HG02759 (cell line): ENCODE results near the gene CCDC187.
"Not testable (repeated sequence)": the region's sequence is repeated elsewhere in the genome, so short reads cannot be mapped to it uniquely, and the experiment has no call there.

Experiments used
- ATAC-seq: cut with Tn5 transposase; IDR thresholded peaks from one replicate; pipeline ENCODE4 v1.9.1; 2021; ENCODE audit warnings: mild to moderate bottlenecking, moderate library complexity; ENCODE audit not compliant: unreplicated experiment

CCDC187 gene

DNA sequence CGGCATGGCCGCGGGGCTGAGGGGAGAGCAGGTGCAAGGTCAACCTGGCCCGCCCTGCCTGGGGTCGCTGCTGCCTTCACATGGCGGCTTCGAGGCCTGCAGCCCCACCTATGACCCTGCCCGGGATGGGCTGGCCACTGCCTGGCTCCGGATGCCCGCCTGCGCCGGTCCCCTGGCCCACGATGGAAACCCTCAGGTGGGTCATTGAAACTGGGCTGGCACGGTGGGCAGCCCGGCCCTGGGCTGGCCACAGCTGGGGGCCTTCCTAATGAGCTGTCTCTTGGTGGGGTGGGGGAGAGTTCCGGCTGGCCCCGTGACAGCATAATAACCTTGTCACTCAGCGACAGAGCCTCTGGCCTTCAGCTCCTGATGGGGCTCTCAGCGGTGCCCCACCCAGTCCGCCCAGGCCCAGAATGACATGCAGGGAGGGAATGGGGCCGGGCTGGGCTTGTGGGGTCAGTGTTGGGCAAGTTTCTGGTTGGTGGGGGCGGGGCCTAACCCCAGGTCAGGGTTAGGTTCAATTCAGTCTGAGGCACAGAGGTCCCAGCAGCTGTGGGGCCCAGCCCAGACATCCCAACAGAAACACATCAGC, at the start of gene CCDC187:
TSS of gene CCDC187 (minus strand) at position 270 of the 592 bp plus-strand sequence. CDS start at position 6, 264 bp downstream.
- ATAC-seq = no peak

DNA sequence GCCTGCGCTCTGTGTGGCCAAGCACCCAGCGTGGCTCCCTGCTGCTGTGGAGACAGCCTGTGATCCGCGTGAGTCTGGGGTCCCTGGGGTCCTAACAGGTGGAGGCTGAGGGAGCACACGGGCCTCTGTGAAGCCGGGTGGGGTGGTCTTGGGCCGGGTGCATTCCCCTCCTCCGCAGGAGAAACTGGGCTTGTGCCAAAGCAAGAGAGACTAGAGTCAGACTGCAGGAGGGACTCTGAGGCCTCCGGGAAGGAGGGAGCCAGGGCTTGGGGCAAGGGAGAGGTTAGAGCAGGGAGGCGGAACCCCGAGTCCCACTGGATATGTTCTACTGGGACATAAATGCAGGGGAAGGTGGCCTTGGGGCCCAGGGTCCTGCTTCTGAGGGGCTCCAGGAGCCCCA, 49.2 kb upstream of the CCDC187 start:
- ATAC-seq = no peak

DNA sequence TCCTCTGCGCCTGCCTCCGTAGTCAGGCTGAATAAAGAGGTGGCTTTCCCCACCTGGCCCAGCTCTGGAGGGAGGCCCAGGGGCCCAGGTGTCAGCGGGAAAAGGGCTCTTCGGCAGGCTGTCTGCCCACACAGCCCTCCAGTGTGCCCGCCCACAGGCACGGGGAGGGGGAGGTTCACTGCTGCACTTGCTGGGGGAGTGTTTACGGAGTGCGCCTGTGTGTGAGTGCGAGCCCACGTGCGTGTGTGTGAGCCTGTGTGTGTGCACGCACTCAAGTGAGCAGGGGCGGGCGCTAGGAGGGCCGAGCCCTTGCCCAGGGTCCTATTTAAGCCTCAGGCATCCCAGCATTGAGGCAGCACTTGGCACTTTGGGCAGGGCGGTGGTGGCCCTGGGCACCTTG, 48.8 kb upstream of the CCDC187 start:
- ATAC-seq = no peak

DNA sequence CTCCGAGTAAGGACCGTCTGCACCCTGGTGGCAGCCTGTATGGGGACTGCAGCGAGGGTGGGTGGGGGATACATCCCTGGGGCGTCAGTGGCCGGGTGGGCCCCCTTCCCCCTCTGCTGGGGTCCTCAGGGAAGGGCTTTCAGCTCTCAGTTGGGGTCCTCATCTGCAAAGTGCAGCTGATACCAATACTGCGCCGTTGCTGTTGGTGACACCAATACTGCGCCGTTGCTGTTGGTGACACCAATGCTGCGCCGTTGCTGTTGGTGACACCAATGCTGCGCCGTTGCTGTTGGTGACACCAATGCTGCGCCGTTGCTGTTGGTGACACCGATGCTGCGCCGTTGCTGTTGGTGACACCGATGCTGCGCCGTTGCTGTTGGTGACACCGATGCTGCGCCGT, 48.0 kb upstream of the CCDC187 start:
- ATAC-seq = not testable (repeated sequence)

DNA sequence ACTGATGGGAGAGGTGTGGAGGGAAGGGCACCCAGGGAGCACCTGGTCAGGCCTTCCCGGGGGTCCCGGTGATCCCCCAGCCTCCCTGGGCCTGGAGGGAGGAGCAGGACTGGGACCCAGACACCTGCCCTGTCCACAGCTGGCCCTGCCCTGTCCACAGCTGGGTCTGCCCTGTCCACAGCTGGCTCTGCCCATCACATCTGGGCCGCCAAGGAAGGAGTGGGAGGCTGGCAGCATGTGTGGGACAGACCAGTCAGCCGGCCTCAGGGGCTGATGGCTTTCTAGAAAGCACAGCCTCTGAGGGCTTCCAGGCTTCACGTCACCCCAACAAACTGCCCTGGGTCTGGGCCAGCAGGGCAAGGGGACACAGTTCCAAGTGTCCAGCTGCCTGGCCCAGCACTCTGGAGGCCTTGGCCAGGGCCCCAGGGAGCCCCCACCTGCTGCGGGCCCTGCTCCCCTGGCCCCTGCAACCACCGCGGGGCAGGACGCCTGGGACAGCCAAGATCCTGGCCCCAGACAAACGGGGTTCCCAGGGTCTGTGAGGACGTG, 47.4 kb upstream of the CCDC187 start:
- no peak for ATAC-seq

DNA sequence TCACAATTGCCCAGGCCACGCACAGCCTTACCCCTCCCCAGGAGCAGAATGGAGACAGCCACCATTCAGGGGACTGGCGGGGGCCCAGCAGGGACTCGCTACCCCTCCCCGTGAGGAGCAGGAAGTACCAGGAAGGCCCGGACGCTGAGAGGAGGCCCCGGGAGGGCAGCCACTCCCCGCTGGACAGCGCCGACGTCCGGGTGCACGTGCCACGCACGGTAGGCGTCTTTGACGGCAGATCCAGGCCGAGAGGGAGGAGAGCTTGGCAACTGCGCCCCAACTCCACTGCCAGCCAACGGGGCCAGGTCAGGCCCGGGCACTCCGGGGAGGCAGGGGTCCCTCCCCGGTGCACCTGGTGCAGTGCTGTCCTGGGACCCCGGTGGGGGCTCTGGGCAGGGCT, 45.7 kb upstream of the CCDC187 start:
- ATAC-seq = no peak

DNA sequence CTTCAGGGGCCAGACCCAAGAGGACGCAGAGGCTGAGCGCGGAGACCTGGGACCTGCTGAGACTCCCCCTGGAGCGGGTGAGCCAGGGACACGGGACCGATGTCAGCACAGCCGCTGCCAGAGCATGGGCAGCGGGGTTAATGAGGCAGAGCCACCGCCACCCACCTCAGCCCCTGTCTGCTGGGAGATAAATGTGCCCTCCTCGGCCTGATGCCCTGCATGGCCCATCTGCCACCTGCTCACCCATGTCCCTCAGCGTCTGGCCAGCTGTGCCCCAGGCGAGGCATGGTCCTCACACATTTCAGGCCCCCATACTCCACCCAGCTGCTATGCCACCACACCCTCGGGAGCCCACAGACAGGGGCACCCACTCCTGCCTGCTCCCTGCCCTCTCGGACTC, 44.8 kb upstream of the CCDC187 start:
- no peak for ATAC-seq

DNA sequence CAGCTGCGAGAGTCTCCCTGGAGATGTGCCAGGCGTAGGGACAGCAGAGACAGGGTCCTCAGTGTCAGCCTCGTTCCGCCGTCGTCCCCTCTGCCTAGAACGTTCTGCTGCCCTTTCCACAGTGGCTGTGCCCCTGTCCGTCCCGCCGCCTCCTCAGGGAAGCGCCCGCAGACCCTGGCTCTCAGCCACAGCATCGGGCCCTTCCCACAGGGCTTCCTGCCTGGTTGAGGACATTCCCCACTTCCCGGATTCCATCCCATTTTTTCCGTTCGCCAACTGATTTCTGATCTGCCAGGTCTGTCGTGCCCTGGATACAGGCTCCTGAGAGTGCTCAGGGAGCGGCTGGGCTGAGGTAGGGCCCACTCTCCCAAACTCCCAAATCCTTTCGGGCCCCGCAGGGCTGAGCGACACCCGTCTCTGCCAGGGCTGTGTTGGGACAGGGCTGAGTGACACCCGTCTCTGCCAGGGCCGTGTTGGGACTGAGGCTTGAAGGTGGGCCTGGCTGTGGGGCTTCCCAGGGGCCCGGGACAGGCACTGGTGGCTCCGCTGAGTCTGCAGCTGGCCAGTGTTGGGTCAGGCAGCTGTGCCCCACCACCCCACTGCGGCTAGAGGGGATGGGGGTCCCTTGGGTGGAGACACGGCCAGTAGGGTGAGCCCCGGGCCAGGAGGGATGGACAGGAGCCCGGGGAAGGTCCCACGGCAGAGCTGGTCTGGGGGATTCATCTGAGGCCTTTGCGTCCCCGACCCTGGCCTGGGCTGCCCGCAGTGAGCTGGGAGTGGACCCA, 43.8 kb upstream of the CCDC187 start:
- no peak for ATAC-seq

DNA sequence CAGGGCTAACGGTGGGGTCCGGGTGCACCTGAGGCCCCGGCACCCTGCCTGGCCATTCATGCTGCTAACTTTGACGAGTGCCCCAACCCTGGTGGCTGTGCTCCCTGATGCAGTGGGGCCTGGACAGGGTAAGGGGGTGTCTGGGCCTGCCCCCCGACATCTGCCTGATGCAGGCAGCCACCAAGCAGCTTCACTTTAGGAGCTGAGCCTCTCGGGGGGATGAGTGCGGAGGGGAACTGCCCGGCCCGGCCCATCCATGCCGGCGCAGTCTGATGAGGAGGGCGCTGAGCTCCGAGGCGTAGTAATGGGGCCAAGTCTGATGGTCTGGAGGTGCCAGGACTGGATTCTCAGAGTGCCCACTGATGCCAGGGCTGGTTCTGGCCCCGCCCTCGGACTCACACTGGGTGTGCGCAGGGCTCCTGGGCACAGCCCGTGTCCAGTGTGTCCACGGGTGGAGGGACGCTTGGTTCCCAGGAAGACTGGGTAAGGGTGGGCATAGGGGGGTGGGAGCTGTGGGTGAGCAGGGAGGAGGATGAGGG, 43.1 kb upstream of the CCDC187 start:
- no peak for ATAC-seq

DNA sequence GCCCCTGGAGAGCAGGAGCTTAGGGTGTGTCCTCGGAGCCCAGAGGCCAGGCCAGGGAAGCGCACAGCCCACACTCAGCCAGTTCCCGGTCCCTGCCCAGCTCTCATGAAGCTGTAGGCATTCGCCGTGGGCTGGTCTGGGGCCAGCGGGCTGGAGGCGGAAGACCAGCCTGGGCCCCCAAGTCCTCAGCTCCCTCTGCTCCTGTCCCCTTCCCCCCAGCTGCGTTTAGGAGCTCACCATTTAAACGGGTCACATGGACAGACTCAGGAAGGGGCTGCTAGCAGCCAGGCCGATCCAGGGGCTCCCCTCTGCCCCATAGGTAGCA, 42.2 kb upstream of the CCDC187 start:
- ATAC-seq = no peak

DNA sequence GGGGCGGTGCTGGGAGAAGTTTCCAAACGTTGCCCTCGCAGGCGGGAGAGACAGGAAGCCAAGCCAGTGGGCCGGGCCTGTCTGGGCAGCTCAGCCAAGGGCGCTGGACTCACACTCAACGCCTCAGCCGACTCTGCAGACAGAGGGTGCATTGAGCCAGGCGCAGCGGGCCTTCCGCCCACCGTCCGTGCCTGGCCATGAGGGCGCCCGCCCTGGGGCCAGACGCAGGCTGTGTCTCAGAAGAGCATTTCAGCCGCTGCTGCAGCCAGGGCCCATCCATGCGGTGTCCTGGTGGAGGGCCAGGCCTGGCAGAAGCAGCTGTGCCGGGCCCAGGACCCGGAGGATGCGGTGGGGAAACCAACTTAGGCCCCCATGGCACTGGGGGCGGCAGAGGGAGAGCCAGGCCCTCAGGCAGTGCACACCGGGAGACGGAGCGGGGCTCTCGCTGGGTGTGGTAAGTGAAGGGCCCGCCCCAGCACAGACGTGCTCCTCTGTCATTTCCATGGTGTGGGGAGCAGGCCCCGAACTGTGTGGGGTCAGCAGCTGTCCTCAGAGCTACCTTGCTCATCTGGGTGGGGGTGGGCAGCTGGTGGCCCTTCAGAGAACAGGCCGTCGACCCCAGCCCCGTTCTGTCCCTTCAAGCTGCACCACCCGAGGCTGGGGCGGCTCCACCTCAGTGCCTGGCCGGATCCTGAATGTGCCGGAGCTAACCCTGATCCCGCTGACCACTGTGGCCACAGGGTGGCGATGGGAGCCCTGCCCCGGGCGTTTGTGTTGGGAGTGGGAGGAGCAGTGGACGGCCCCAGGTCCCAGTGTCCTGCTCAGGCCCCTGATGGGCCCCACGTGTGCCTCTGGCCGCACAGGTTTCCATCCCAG, 41.6 kb upstream of the CCDC187 start:
- ATAC-seq = no peak

DNA sequence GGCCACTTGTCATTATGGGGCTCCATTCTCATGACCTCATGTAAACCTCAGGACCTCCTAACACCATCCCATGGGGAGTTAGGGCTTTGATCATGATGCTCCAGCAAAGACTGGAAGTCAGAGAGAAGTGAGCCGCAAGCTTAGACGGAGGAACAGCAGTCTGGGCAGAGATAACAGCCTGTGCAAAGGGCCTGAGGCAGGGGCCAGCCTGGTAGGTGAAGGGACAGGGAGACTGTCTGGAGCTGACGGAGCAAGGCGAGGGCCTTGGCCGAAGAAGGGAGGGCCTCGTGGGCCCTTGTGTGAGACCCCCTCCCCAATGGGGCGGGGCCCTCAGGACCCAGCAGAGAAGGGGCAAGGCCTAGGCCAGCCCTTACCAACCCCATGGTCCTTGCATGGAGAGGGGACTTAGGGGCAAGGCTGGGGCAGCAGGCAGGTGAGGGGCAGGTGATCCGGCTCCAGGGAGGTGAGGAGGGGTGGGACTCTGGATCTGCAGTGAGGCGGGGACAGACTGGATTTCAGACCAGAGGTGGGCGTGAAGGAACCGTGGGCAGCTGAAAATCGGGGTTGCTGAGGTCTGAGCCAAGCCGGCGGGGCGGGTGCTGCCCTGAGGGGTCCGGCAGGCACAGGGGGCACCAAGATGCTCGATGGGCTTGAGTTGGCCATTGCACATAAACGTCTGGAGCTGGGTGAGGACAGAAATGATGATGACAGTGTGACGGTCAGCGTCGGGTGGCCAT, 40.8 kb upstream of the CCDC187 start:
- ATAC-seq = no peak

DNA sequence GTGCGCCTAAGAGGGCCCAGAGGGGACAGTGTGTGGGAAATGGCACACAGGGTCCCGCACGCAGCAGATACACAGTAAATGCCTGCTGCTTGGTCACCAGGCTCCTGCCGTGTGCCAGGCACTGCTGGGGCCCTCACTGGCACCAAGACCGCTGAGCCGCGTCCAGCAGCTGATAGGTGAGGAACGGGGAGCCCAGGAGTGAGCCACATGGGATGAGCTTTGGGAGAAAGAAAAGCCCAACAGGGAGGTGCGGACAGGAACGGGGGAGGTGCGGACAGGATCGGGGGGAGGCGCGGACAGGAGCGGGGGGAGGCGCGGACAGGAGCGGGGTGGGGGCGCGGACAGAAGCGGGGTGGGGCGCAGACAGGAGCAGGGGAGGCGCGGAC, 40.0 kb upstream of the CCDC187 start:
- ATAC-seq = no peak

DNA sequence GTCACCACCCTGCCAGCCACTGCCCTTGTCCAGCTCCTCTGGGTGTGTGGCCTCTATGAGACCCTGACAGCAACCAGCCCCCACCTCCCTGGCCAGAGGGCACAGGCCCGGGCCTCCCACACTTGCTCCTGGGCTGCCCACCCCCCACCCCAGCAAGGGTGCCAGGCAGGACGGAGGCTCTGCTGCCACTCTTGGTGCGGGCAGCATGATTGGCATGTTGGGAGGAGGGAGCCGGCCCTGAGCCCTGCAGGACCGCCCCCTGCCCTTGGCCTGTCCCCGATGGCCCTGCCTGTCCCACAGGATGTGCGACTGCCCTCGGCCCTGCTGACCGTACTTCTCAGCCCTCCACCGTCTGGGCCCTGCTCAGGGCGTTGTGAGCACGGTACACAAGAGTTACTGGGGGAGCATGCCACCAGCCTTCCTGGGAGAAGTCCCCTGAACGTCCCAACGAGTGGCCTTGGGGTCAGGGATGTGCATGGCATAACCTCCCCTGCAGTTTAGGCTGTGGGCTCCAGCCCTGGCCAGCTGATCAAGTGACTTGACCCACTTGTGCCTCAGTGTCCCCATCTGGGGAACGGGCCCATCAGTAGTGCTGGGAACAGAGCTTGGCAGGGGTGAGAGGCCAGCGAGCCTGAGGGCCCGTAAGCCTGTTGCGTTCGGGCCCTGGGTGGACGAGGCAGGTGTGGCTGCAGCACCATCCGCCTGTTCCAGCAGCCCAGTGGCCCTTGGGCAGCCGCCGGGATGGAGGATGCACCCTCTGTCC, 39.4 kb upstream of the CCDC187 start:
- ATAC-seq = no peak

DNA sequence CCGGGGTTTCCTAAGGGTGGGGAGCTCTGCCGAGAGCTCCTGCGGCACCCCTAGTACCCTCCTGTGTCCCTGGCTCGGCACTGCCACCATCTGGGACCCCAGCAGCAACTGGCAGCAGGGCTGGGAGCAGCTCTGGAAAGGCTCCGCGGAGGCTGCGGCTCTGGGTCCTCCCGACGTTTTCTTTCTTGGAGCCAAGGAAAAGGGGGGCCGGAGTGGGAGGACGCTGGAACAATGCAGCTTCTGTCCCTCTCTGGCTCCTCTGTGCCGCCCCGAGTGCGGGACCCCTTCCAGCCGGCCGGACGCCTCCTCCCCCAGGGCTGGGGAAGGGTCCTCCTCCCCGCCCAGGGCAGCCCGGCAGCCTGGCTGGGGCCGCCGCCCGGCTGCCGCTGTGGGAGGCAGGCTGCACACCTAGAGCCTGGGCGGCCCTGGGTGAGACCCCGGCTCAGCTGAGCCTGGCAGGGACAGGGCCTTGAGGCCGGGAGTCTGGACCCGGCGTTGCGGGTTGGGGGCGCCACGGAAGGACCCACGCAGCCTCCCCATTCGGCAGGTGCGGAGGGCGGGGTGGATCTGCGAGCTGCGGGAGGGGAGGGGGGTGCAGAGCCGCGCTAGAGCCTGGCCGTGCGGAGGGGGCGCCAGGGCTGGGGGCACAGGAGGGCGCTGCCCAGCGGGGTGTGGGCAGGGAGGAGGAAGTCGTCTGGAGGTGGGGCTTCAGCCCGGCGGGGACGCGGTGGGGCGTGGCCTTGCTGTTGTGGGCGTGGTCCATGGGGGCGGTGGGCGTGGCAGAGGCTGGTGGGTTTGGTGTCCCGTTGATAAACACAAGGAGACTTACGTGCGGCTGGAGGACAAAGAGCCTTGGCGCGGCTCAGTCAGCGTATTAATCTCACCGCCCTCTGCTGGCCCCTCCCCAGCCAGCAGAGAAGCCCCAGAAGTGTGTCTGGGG, 38.6 kb upstream of the CCDC187 start:
- ATAC-seq = no peak

DNA sequence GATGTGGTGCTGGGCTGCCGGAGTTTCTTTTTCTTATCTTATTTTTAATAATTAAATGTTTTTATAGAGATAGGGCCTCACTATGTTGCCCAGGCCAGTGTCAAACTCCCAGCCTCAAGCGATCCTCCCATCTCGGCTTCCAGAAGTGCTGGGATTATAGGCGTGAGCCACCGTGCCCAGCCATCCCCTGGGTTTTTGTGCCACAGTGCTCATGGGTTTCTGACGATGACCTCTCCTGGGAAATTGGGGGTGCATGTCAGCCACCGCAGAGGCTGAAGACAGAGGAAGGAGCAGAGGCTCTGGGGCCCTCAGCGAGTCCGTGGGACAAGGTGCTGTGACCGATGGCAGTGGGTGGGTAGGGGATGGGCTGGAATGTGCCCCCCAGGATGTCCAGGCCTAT, 37.9 kb upstream of the CCDC187 start:
- ATAC-seq = no peak

DNA sequence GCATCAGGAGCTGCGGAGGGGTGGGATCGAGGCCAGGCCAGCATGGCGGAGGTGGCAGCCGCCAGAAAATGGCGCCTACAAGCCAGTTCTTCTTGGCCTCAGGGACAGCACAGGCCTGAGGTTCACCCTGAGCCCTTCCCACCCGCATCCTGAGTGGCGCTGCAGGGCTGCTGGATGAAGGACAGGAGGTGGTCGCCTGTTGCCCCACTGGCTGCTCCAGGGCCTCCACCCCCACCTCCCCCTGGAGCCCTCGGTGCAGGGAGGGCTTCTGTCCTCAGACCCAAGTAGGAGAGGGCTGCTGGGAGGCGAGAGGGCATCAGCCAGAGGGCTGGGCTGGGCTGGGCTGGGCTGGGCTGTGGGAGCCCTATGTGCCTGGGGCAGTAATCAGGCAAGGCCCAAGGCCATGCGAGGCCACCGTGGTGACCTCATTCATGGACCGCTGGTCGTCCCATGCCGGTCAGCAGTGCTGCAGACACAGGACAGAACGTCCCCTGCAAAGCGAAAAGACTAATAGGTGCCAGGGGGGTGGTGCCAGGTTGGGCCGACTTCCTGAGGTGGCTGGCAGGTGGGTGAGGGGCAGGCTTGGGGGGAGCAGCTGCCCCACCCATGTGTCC, 37.3 kb upstream of the CCDC187 start:
- no peak for ATAC-seq

DNA sequence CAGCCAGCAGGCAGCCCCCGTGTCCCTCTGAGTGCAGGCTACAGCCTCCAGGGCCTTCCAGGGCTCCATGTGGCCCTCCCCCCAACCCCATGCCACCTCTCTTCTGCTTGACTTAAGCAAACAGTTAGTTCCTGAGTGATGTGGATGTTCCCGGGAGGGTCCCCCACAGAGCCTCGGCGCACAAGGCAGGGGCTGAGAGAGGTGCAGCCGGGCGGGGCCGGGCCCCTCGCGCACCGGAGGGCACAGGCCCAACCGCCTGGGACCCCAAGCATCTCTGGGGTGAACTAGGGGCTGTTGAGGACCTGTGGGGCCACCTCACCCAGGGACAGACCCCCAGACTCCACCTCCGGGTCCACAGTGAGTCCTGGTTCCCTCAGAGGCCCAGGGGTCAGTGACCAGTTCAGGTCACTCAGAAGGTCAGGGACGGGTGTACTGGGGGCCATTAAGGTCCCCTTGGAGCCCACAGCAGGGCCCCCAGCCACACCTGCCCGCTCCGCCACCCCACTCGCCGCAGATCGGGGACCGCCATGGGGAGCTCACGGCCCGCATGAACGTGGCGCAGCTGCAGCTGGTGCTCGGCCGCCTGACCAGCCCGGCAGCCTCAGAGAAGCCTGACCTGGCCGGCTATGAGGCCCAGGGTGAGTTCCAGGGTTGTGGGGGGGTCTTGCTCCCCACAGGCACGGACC, 36.6 kb upstream of the CCDC187 start:
- no peak for ATAC-seq
